Glutamatergic neuron (in vitro differentiated cells): ENCODE results near the gene SLC35B1. TPM values are rescaled to one million over a fixed set of nuclear protein-coding genes. Genes with fewer than 3 reads are reported as not detected.

ENCODE experiments used
- DNase-seq: peaks from one replicate; pipeline ENCODE4 v3.0.0; 2022
- H3K27ac Mint-ChIP-seq: one replicate; pipeline ENCODE4 v1.8.0; 2020; ENCODE audit warnings: mild to moderate bottlenecking, mixed read lengths, inconsistent platforms; ENCODE audit not compliant: unreplicated experiment
- H3K27me3 Mint-ChIP-seq: one replicate; pipeline ENCODE4 v1.8.0; 2020; ENCODE audit warnings: mild to moderate bottlenecking, moderate library complexity, mixed read lengths, inconsistent platforms; ENCODE audit not compliant: unreplicated experiment
- H3K36me3 Mint-ChIP-seq: one replicate; pipeline ENCODE4 v1.8.0; 2020; ENCODE audit warnings: mild to moderate bottlenecking, mixed read lengths, inconsistent platforms; ENCODE audit not compliant: unreplicated experiment
- H3K4me1 Mint-ChIP-seq: one replicate; pipeline ENCODE4 v1.8.0; 2020; ENCODE audit warnings: mild to moderate bottlenecking, low read depth, mixed read lengths, inconsistent platforms; ENCODE audit not compliant: unreplicated experiment
- H3K4me3 Mint-ChIP-seq: one replicate; pipeline ENCODE4 v1.8.0; 2020; ENCODE audit warnings: mild to moderate bottlenecking, mixed read lengths, inconsistent platforms; ENCODE audit not compliant: unreplicated experiment
- H3K9me3 Mint-ChIP-seq: one replicate; pipeline ENCODE4 v1.8.0; 2020; ENCODE audit warnings: mild to moderate bottlenecking, moderate library complexity, mixed read lengths, inconsistent platforms; ENCODE audit not compliant: unreplicated experiment
- total RNA-seq: library from RNA; stranded (reverse); fragmentation: NEBNext Ultra II Directional; extraction: Animal tissue kit (Norgen Biotek cat#: 25700); gene quantifications from one replicate; pipeline ENCODE4 v1.2.1, GENCODE V29; 2021; ENCODE audit not compliant: unreplicated experiment
- TF ChIP-seq, protein P1 (sequence below): fragments of 200-600 bp; sonication (generic); IDR thresholded peaks from one replicate; pipeline ENCODE4 v1.5.0; 2021; ENCODE audit not compliant: partially characterized antibody, unreplicated experiment

Gene SLC35B1
- total RNA-seq, 1 donor from 2014 or later: 123 TPM

DNA sequence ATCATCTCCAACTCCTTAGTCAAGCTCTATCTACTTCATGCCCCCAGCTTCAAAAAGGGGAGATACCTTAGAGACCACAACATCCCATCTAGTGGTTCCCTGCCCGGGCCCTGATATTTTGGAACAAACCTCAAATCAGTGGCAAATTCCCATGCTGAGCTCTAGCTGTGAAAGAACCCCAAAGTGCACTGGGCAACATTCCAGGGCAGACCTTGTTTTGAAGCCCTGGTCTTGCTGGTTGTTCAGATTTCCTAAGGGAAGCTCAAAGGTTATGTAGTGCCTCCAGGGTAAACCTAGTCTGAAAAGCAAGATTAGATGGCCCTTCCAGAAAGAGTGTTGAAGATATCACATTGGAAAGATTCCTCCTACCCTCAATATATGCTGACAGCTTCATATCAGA, 39.9 kb upstream of the SLC35B1 start:
- TF ChIP-seq, protein P1, sequence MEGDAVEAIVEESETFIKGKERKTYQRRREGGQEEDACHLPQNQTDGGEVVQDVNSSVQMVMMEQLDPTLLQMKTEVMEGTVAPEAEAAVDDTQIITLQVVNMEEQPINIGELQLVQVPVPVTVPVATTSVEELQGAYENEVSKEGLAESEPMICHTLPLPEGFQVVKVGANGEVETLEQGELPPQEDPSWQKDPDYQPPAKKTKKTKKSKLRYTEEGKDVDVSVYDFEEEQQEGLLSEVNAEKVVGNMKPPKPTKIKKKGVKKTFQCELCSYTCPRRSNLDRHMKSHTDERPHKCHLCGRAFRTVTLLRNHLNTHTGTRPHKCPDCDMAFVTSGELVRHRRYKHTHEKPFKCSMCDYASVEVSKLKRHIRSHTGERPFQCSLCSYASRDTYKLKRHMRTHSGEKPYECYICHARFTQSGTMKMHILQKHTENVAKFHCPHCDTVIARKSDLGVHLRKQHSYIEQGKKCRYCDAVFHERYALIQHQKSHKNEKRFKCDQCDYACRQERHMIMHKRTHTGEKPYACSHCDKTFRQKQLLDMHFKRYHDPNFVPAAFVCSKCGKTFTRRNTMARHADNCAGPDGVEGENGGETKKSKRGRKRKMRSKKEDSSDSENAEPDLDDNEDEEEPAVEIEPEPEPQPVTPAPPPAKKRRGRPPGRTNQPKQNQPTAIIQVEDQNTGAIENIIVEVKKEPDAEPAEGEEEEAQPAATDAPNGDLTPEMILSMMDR: no peak
- H3K27me3 Mint-ChIP-seq: no peaks in the 10 kb centered on the region
- peaks cover 1% of the 10 kb centered on the region for H3K9me3 Mint-ChIP-seq
- no peak for DNase-seq
- H3K27ac Mint-ChIP-seq: no peak overlapping the region
- H3K36me3 Mint-ChIP-seq: no peaks in the 10 kb centered on the region
- H3K4me1 Mint-ChIP-seq: peaks cover 14% of the 10 kb centered on the region
- peak overlapping the region; percentile 9 for H3K4me3 Mint-ChIP-seq

DNA sequence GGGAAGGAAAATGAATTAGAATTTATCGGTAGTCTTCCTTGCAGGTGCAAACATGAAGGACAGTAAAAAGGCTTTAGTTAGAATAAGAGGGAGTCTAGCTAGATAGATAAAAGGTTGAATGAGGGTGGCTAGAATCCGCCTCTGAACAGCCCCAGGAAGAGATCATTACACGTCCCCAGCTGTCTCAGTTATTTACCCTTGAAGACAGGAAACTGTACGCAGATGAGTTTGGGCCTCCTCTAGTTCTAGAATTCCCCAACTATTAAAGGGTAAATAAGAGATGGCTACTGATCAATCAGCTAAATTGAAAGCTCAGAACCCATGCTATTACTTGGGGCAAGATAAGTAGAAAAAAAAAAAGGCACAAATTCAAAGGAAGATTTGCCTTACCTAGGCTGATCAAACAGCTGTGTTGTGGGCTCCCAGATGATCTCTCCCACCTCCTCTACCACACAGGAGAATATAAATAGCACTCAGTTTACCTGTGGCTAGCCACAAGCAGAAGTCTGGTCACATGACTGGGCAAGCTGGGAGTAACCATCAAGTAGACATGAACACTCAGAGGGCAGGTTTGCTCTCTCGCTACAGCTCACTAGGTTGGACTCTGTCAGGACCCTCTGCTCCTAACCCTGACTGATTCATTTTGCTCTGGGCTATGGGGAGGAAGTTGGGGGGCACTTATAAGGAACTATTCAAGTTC, 39.2 kb upstream of the SLC35B1 start:
- no peaks in the 10 kb centered on the region for H3K36me3 Mint-ChIP-seq
- H3K4me3 Mint-ChIP-seq: peak overlapping the region; percentile 57
- peaks cover 1% of the 10 kb centered on the region for H3K9me3 Mint-ChIP-seq
- DNase-seq: no peak
- H3K27me3 Mint-ChIP-seq: no peaks in the 10 kb centered on the region
- H3K27ac Mint-ChIP-seq: no peak overlapping the region
- H3K4me1 Mint-ChIP-seq: peaks cover 14% of the 10 kb centered on the region
- TF ChIP-seq, protein P1: no peak

DNA sequence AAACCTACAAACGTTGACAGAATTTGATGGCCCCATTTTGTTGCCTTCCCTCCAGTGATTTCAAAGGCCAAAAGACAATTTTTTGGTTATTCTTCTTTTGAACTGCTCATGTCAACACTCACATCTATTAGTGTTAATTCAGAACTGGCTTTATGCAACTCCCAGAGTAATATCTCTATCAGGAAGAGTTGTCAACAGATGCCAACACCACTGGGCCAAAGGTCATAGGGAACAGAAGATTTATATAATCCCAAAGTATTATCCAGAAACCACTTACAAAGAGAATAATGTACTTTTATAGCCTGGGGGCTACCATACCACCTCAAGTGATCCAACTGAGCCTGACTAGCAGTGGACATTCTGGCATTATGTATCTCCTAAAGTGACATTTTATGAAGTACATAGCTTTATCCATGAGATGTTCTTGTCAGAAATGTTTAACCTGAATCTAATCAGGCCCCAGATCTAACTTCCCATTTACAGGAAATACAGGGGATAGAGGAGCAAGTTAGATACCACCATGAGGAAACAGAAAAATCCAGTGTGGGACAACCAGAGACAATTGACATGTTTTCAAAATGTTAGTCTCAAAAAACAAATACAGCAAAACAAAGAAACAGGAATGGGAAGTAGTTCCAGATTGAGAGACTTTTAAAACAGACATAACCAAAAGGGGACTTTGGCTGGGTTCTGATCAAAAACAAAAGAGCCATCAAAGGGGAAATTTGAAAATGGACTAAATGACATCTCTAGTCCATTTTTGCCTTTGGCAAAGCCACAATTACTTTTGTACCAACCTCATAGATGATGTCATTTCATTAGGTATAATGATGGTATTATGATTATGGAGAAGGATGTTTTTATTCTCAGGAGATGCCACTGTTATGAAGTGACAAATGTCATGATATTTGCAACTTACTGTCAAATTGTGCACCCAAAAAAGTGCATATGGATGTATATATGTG, 37.7 kb upstream of the SLC35B1 start:
- H3K27ac Mint-ChIP-seq: no peak overlapping the region
- H3K4me3 Mint-ChIP-seq: no peak overlapping the region
- peaks cover 1% of the 10 kb centered on the region for H3K9me3 Mint-ChIP-seq
- no peaks in the 10 kb centered on the region for H3K27me3 Mint-ChIP-seq
- peaks cover 22% of the 10 kb centered on the region for H3K4me1 Mint-ChIP-seq
- TF ChIP-seq, protein P1: no peak
- H3K36me3 Mint-ChIP-seq: no peaks in the 10 kb centered on the region
- DNase-seq: no peak

DNA sequence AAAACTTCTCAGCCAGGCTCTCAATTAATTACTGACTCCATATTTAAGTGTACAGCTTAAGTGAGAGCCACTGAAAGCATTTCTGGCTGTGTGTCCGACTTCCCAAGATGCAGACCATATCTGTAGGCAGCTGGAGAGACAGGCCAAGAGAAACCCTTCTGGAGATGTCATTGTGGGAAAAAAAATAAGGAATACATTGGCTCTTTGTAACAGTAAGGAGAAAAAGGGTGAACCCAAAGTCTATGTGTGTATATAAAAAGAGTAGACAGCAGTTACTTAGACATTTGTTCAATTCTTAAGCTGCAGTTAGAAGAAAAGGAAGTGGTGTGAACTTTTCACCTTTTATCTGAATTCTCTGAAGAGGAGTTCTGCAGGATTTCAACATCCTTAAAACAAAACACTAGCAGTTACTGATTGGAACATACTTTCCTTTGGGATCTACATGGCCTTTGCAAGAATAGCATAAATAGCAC, 34.4 kb upstream of the SLC35B1 start:
- no peaks in the 10 kb centered on the region for H3K9me3 Mint-ChIP-seq
- no peak overlapping the region for H3K4me3 Mint-ChIP-seq
- H3K4me1 Mint-ChIP-seq: peaks cover 28% of the 10 kb centered on the region
- no peaks in the 10 kb centered on the region for H3K36me3 Mint-ChIP-seq
- DNase-seq: no peak
- no peak overlapping the region for H3K27ac Mint-ChIP-seq
- TF ChIP-seq, protein P1: no peak
- H3K27me3 Mint-ChIP-seq: no peaks in the 10 kb centered on the region

DNA sequence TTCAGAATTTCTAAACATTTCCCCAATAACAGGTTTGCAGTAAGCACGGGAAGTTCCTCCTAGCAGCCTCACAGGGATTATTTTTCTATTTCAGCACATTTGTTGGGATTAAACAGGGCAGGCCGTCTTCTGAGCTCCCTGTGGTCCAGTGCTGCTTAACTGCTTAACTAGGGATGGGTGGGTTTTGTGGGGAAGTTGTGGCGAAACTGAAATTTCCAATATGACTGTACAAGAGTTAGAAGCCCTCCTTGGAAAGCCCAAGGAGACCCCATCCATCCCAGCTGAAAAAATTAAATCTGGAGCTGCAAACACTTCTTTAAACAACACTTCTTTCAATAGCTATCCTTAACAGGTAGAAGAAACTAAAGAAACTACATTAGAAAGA, 33.9 kb upstream of the SLC35B1 start:
- Mint-ChIP-seq H3K27me3 (no peaks in the 10 kb centered on the region), H3K36me3 (no peaks in the 10 kb centered on the region), H3K4me3 (no peak overlapping the region), H3K9me3 (no peaks in the 10 kb centered on the region), H3K4me1 (peaks cover 24% of the 10 kb centered on the region), H3K27ac (no peak overlapping the region)
- no peak for DNase-seq
- TF ChIP-seq, protein P1: no peak
